Breast epithelium (tissue), 3 donors: ENCODE measurements around the gene ST6GALNAC3.

ENCODE experiments used
- CTCF ChIP-seq, 3 donors: fragments of 450-650 bp; IDR thresholded peaks; one replicate each; pipeline ENCODE4 v1.5.1; 2016 to 2017; ENCODE audit warnings: antibody characterized with exemption in 3 of 3, mild to moderate bottlenecking in 3 of 3, moderate library complexity in 3 of 3
- POLR2A ChIP-seq: fragments of 450-650 bp; IDR thresholded peaks from one replicate; pipeline ENCODE4 v1.6.1; 2016; ENCODE audit warnings: antibody characterized with exemption, mild to moderate bottlenecking, moderate library complexity

GRCh38 chr1:76291191-76291590 is 216.6 kb downstream of the ST6GALNAC3 start:
- no peak for TF ChIP-seq CTCF (IDR thresholded peaks at IDR 0.05)
- TF ChIP-seq POLR2A: no peak
